GM12892 (cell line): ENCODE results near the gene DUS1L.

Experiments used
- POLR2A ChIP-seq: IDR thresholded peaks from 2 replicates; pipeline ENCODE4 v1.6.1; 2011; ENCODE audit warnings: low read depth, low read length, control low read depth
- POLR2AphosphoS5 ChIP-seq: IDR thresholded peaks from 2 replicates; pipeline ENCODE4 v1.6.1; 2011; ENCODE audit warnings: low read depth, low read length, control low read depth
- TAF1 ChIP-seq: IDR thresholded peaks from 2 replicates; pipeline ENCODE4 v1.6.1; 2011; ENCODE audit warnings: low read depth, mild to moderate bottlenecking, control low read depth, low read length, borderline replicate concordance

GRCh38 chr17:82114872-82115271, 49.3 kb upstream of the DUS1L start:
- TF ChIP-seq POLR2A (no peak), POLR2AphosphoS5 (no peak), TAF1 (no peak)
